Stimulated activated CD8-positive, alpha-beta memory T cell treated with anti-CD3 and anti-CD28 coated beads, Interleukin-7, amount 100 ng/mL, for 4 hours (primary cell): Measurements from ENCODE around the gene FBXO36.
A peak's percentile ranks its signal among the peaks of the same experiment; 100 is the strongest.
"Not testable (repeated sequence)": the region's sequence is repeated elsewhere in the genome, so short reads cannot be mapped to it uniquely, and the experiment has no call there.

ENCODE experiments used
- DNase-seq, 2 donors: peaks; one replicate each; pipeline ENCODE4 v3.0.0-alpha.2; 2020; ENCODE audit warnings: low read depth in 2 of 2

FBXO36 gene

GRCh38 chr2:229910832-229911412 is 11.4 kb upstream of the FBXO36 start:
- DNase-seq = no peak

- DNase-seq = no peak
Observed at GRCh38 chr2:229914171-229914570, 8.1 kb upstream of the FBXO36 start.

GRCh38 chr2:229917793-229918192 is 4.5 kb upstream of the FBXO36 start:
- DNase-seq = no peak

- DNase-seq = peak; percentile 11 to 14
Observed at GRCh38 chr2:229920011-229920641, 2.2 kb upstream of the FBXO36 start.

- peak; percentile 50 to 67 for DNase-seq
Observed at GRCh38 chr2:229921101-229921891, 1.0 kb upstream of the FBXO36 start.

- peak; percentile 77 to 85 for DNase-seq
Observed at GRCh38 chr2:229921892-229922448, 333 bp upstream of the FBXO36 start, which contains the start of gene TRIP12. TSS of gene TRIP12 (minus strand) at chr2:229922009. CDS start at chr2:229880079, 41,930 bp downstream.

GRCh38 chr2:229924541-229924940 is 2.2 kb downstream of the FBXO36 start:
- not testable (repeated sequence) for DNase-seq

GRCh38 chr2:229925201-229925600 is 2.9 kb downstream of the FBXO36 start:
- no peak for DNase-seq

GRCh38 chr2:229927817-229928321 is 5.6 kb downstream of the FBXO36 start:
- DNase-seq = no peak

- no peak for DNase-seq
Observed at GRCh38 chr2:229930656-229931055, 8.4 kb downstream of the FBXO36 start.

GRCh38 chr2:229931241-229931640 is 8.9 kb downstream of the FBXO36 start:
- DNase-seq = no peak

- no peak for DNase-seq
Observed at GRCh38 chr2:229937537-229937936, 15.2 kb downstream of the FBXO36 start.

GRCh38 chr2:229942671-229943070 is 20.4 kb downstream of the FBXO36 start:
- no peak for DNase-seq

GRCh38 chr2:229943171-229943570 is 20.9 kb downstream of the FBXO36 start:
- DNase-seq = no peak

- DNase-seq = no peak
Observed at GRCh38 chr2:229943770-229944449, 21.6 kb downstream of the FBXO36 start.

- DNase-seq = no peak
Observed at GRCh38 chr2:229945975-229946374, 23.7 kb downstream of the FBXO36 start.

GRCh38 chr2:229947544-229947943 is 25.2 kb downstream of the FBXO36 start:
- DNase-seq = no peak

GRCh38 chr2:229952256-229952835 is 30.0 kb downstream of the FBXO36 start:
- DNase-seq = no peak

- no peak for DNase-seq
Observed at GRCh38 chr2:229955663-229956062, 33.4 kb downstream of the FBXO36 start.

GRCh38 chr2:229956491-229956890 is 34.2 kb downstream of the FBXO36 start:
- DNase-seq = no peak

GRCh38 chr2:229963596-229963995 is 41.3 kb downstream of the FBXO36 start:
- not testable (repeated sequence) for DNase-seq
